Esophagus (tissue), 2 donors: ENCODE data around the gene SLIT3. TPM values are rescaled to one million over a fixed set of nuclear protein-coding genes. Genes with fewer than 3 reads are reported as not detected.
A peak's percentile ranks its signal among the peaks of the same experiment; 100 is the strongest.

ENCODE experiments used
- H3K27ac ChIP-seq, 2 donors: one replicate each; pipeline ENCODE4 v1.5.1; 2013; ENCODE audit warnings: low read depth in 2 of 2, mild to moderate bottlenecking in 2 of 2, inconsistent platforms in 1 of 2, low read length in 1 of 2, moderate library complexity in 1 of 2
- H3K27me3 ChIP-seq, 2 donors: one replicate each; pipeline ENCODE4 v1.6.1; 2013; ENCODE audit warnings: low read length in 2 of 2, control low read depth in 1 of 2, mild to moderate bottlenecking in 1 of 2; ENCODE audit not compliant: insufficient read depth in 2 of 2, control insufficient read depth in 1 of 2
- H3K36me3 ChIP-seq, 2 donors: one replicate each; pipeline ENCODE4 v1.6.1; 2013; ENCODE audit warnings: low read length in 1 of 2; ENCODE audit not compliant: control insufficient read depth in 2 of 2, insufficient read depth in 2 of 2
- H3K4me1 ChIP-seq, 2 donors: one replicate each; pipeline ENCODE4 v1.6.1; 2013; ENCODE audit warnings: low read length in 1 of 2; ENCODE audit not compliant: control insufficient read depth in 2 of 2, insufficient read depth in 2 of 2
- H3K4me3 ChIP-seq, 2 donors: one replicate each; pipeline ENCODE4 v1.5.1; 2013; ENCODE audit warnings: low read length in 2 of 2, mild to moderate bottlenecking in 2 of 2, low read depth in 1 of 2, moderate library complexity in 1 of 2
- H3K9me3 ChIP-seq, 2 donors: one replicate each; pipeline ENCODE4 v1.6.1; 2013; ENCODE audit warnings: mild to moderate bottlenecking in 2 of 2, low read depth in 1 of 2, low read length in 1 of 2, moderate library complexity in 1 of 2; ENCODE audit not compliant: control insufficient read depth in 2 of 2, insufficient read depth in 1 of 2
- WGBS, 2 donors: extraction: QIAGEN DNeasy Blood & Tissue Kit; methylation state at CpG; one replicate each; pipeline ENCODE4 v1.1.7; 2013; 5-methylcytosine and 5-hydroxymethylcytosine counted together
- polyA plus RNA-seq, 2 donors: library from polyadenylated mRNA; stranded (reverse); fragments of 200-250 nt; gene quantifications; one replicate each; pipeline ENCODE4 v1.2.3, GENCODE V29; 2013
- donor health status: healthy with polysubstance abuse.
- donor health status: Bipolar disorder and iron deficiency.

Gene SLIT3
- polyA plus RNA-seq, 2 donors, result 0.53 to 2.0 TPM

DNA sequence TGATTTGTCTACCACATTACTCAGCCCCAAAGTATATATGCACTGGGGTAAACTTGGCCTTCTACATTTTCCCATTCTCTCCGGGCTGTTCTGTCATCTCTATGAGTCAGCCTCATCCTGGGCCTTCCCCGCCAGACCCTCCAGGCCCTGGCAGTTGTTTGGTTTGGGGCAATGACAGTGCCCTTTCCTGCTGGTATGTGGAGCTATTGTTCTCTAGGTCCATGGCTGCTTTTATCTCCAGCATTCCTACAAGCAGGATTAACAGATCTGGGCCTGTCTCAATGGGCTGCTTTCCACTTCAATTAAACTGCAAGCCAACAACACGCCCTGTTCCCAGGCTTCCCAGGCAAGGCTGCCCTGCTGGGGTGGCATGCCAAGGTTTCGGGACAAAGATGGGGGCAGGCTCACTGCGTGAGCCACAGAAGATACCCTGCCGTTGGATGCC is 136.4 kb downstream of the SLIT3 start:
- Histone ChIP-seq H3K4me1 (peaks cover 2 to 14% of the 10 kb centered on the region in 2 donors), H3K27ac (peak overlapping the region; percentile 52 to 53), H3K4me3 (no peak overlapping the region), H3K9me3 (no peaks in the 10 kb centered on the region), H3K36me3 (no peaks in the 10 kb centered on the region), H3K27me3 (no peaks in the 10 kb centered on the region)
- 28 to 40% methylated on average over 6 of the region's 6 CpGs for WGBS, 2 donors

DNA sequence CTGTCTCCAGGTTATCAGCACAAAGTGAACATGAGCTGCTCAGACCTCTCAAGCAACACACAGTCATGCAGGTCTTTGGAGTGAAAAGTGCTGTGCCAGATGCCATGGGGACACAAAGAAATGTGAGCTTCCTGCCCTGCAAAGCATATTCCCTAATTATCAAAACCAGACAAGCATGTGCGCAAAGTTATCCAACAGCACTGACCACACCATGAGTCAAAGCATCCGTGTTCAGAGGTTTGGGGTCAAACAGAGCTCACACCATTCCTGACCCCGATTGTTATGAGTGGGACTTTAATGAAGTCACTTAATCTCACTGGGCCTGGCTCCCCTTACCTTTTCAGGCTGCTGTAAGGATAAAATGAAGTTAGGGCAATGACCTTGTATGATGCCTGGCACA is 138.5 kb downstream of the SLIT3 start:
- WGBS, 2 donors, result 51 to 70% methylated on average over 3 of the region's 3 CpGs
- H3K27ac ChIP-seq, result no peak overlapping the region
- no peak overlapping the region for H3K4me3 ChIP-seq
- peaks cover 2 to 14% of the 10 kb centered on the region in 2 donors for H3K4me1 ChIP-seq
- no peaks in the 10 kb centered on the region for H3K9me3 ChIP-seq
- no peaks in the 10 kb centered on the region for H3K36me3 ChIP-seq
- H3K27me3 ChIP-seq, result no peaks in the 10 kb centered on the region

- Histone ChIP-seq H3K27me3 (no peaks in the 10 kb centered on the region), H3K36me3 (no peaks in the 10 kb centered on the region), H3K27ac (peak overlapping the region; percentile 7 to 44), H3K4me1 (peaks cover 2 to 14% of the 10 kb centered on the region in 2 donors), H3K4me3 (no peak overlapping the region), H3K9me3 (no peaks in the 10 kb centered on the region)
- WGBS, 2 donors, result 31% methylated on average over 13 of the region's 13 CpGs
Measured at GRCh38 chr5:169161022-169161680, 139.8 kb downstream of the SLIT3 start.

- Histone ChIP-seq H3K4me1 (peaks cover 2 to 14% of the 10 kb centered on the region in 2 donors), H3K4me3 (no peak overlapping the region), H3K27me3 (no peaks in the 10 kb centered on the region), H3K36me3 (no peaks in the 10 kb centered on the region), H3K9me3 (no peaks in the 10 kb centered on the region), H3K27ac (peak overlapping the region in 1 of 2 donors; percentile 7)
- WGBS, 2 donors, result 43 to 45% methylated on average over 6 of the region's 6 CpGs
Measured at GRCh38 chr5:169160405-169160901, 140.5 kb downstream of the SLIT3 start.

GRCh38 chr5:169158764-169159163 is 142.2 kb downstream of the SLIT3 start:
- Histone ChIP-seq H3K36me3 (no peaks in the 10 kb centered on the region), H3K27me3 (no peaks in the 10 kb centered on the region), H3K27ac (no peak overlapping the region), H3K4me3 (no peak overlapping the region), H3K9me3 (no peaks in the 10 kb centered on the region), H3K4me1 (peaks cover 1 to 5% of the 10 kb centered on the region in 2 donors)
- WGBS, 2 donors, result 93 to 94% methylated on average over 4 of the region's 4 CpGs

DNA sequence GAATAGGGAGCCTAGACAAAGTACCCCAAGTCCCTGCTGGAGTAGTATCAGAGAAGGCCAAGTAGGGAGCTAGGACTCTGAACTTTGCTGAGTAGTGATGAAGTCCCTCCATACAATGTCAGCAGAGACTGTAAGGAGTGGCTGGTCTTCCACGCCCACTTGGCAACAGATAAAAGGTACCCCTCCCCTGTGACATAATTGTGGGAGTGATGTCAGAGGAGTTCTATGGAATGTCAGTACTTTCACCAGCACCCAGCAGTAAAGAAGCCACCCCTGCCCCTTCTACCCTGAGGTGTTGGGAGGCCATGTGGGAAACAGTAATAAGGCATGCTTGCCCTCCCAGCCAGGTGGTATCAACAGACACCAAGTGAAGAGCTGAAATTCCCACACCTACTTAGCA is 143.9 kb downstream of the SLIT3 start:
- no peaks in the 10 kb centered on the region for H3K27me3 ChIP-seq
- no peaks in the 10 kb centered on the region for H3K9me3 ChIP-seq
- no peaks in the 10 kb centered on the region for H3K36me3 ChIP-seq
- no peak overlapping the region for H3K27ac ChIP-seq
- peaks cover 0 to 1% of the 10 kb centered on the region in 2 donors for H3K4me1 ChIP-seq
- H3K4me3 ChIP-seq, result no peak overlapping the region
- 61 to 75% methylated on average over 1 of the region's 1 CpG for WGBS, 2 donors

- no peak overlapping the region for H3K27ac ChIP-seq
- no peaks in the 10 kb centered on the region for H3K27me3 ChIP-seq
- 79 to 82% methylated on average over 2 of the region's 2 CpGs for WGBS, 2 donors
Measured at GRCh38 chr5:169154679-169155078, 146.3 kb downstream of the SLIT3 start.

GRCh38 chr5:169153405-169153804 is 147.5 kb downstream of the SLIT3 start:
- 33 to 41% methylated on average over 2 of the region's 2 CpGs for WGBS, 2 donors
- H3K27ac ChIP-seq, result no peak overlapping the region
- H3K27me3 ChIP-seq, result no peaks in the 10 kb centered on the region
- no peak overlapping the region for H3K4me3 ChIP-seq
- no peaks in the 10 kb centered on the region for H3K9me3 ChIP-seq
- H3K36me3 ChIP-seq, result no peaks in the 10 kb centered on the region
- H3K4me1 ChIP-seq, result no peaks in the 10 kb centered on the region

More at GRCh38 chr5:169154679-169155078, 146.3 kb downstream of the SLIT3 start:
- H3K4me1 ChIP-seq, result no peaks in the 10 kb centered on the region
- H3K36me3 ChIP-seq, result no peaks in the 10 kb centered on the region
- H3K9me3 ChIP-seq, result no peaks in the 10 kb centered on the region
- H3K4me3 ChIP-seq, result no peak overlapping the region

GRCh38 chr5:169152946-169153345 is 148.0 kb downstream of the SLIT3 start:
- 74 to 79% methylated on average over 7 of the region's 7 CpGs for WGBS, 2 donors
- Histone ChIP-seq H3K27ac (no peak overlapping the region), H3K27me3 (no peaks in the 10 kb centered on the region), H3K36me3 (no peaks in the 10 kb centered on the region), H3K9me3 (no peaks in the 10 kb centered on the region), H3K4me1 (no peaks in the 10 kb centered on the region), H3K4me3 (no peak overlapping the region)

GRCh38 chr5:169152453-169152852 is 148.5 kb downstream of the SLIT3 start:
- no peak overlapping the region for H3K27ac ChIP-seq
- WGBS, 2 donors, result 81 to 83% methylated on average over 8 of the region's 8 CpGs

More at GRCh38 chr5:169152453-169152852, 148.5 kb downstream of the SLIT3 start:
- Histone ChIP-seq H3K27me3 (no peaks in the 10 kb centered on the region), H3K4me3 (no peak overlapping the region), H3K36me3 (no peaks in the 10 kb centered on the region), H3K4me1 (no peaks in the 10 kb centered on the region), H3K9me3 (no peaks in the 10 kb centered on the region)
